IMR-90 (cell line): ENCODE results near the gene RAD51AP1. TPM values are rescaled to one million over a fixed set of nuclear protein-coding genes. Genes with fewer than 3 reads are reported as not detected.

Source experiments
- ATAC-seq: fragments of 200-7000 bp; cut with Tn5 transposase; 2 replicates; pipeline ENCODE4 v1.9.1; 2020; ENCODE audit warnings: low read depth, mild to moderate bottlenecking, moderate library complexity
- BruUV-seq: library from RNA; stranded (reverse); fragments of 400-500 nt; replicated peaks from 2 replicates; lab custom pipeline; 2021; lab: Mats Ljungman, UMichigan
- CTCF ChIA-PET: fragments of 300-600 bp; formaldehyde crosslinking; extraction: SDS; loops from one replicate; lab custom pipeline; 2021; ENCODE audit warnings: antibody characterized with exemption; lab: Yijun Ruan, JAX
- POLR2A ChIA-PET: fragments of 300-600 bp; sonication (Branson Sonifier 250); formaldehyde crosslinking; loops from one replicate; lab custom pipeline; 2022; ENCODE audit warnings: antibody characterized with exemption; ENCODE audit not compliant: unreplicated experiment; lab: Charles Lee
- DNase-seq: peaks from one replicate; pipeline ENCODE4 v3.0.0; 2013
- H2AFZ ChIP-seq: replicated peaks from 2 replicates; pipeline ENCODE3; 2013; ENCODE audit warnings: low read length, mild to moderate bottlenecking; ENCODE audit not compliant: poor library complexity
- H2AK5ac ChIP-seq: 2 replicates; pipeline ENCODE4 v1.6.1; 2013; ENCODE audit warnings: low read depth, low read length, inconsistent platforms
- H2AK9ac ChIP-seq: replicated peaks from 2 replicates; pipeline ENCODE3; 2013; ENCODE audit warnings: mild to moderate bottlenecking, low read depth, low read length, moderate library complexity; ENCODE audit not compliant: poor library complexity
- H2BK120ac ChIP-seq: 2 replicates; pipeline ENCODE4 v1.6.1; 2013; ENCODE audit warnings: low read depth, low read length, inconsistent platforms
- H2BK15ac ChIP-seq: 3 replicates; pipeline ENCODE4 v1.6.1; 2013; ENCODE audit warnings: low read depth, low read length, inconsistent platforms
- H2BK20ac ChIP-seq: 2 replicates; pipeline ENCODE4 v1.6.1; 2013; ENCODE audit warnings: low read depth, mild to moderate bottlenecking, inconsistent platforms, low read length, moderate library complexity
- H2BK5ac ChIP-seq: 2 replicates; pipeline ENCODE4 v1.6.1; 2013; ENCODE audit warnings: mild to moderate bottlenecking, low read depth, low read length, inconsistent platforms; ENCODE audit not compliant: poor library complexity, severe bottlenecking
- H3K14ac ChIP-seq: replicated peaks from 2 replicates; pipeline ENCODE4 v1.6.1; 2013; ENCODE audit warnings: low read depth, low read length, inconsistent platforms
- H3K18ac ChIP-seq: 2 replicates; pipeline ENCODE4 v1.6.1; 2013; ENCODE audit warnings: low read depth, low read length, control low read depth
- H3K23ac ChIP-seq: 2 replicates; pipeline ENCODE4 v1.6.1; 2013; ENCODE audit warnings: low read depth, low read length, inconsistent platforms
- H3K27ac ChIP-seq: 2 replicates; pipeline ENCODE4 v1.5.1; 2013; ENCODE audit warnings: mild to moderate bottlenecking, control low read depth, low read length; ENCODE audit not compliant: insufficient read depth
- H3K27me3 ChIP-seq: 2 replicates; pipeline ENCODE4 v1.6.1; 2013; ENCODE audit warnings: low read length; ENCODE audit not compliant: control insufficient read depth, insufficient read depth
- H3K36me3 ChIP-seq: 2 replicates; pipeline ENCODE4 v1.6.1; 2013; ENCODE audit warnings: low read length, mixed read lengths; ENCODE audit not compliant: control insufficient read depth, insufficient read depth
- H3K4ac ChIP-seq: 2 replicates; pipeline ENCODE4 v1.6.1; 2013; ENCODE audit warnings: low read depth, low read length, inconsistent platforms
- H3K4me1 ChIP-seq: 2 replicates; pipeline ENCODE4 v1.6.1; 2013; ENCODE audit warnings: low read length, mixed read lengths; ENCODE audit not compliant: control insufficient read depth, insufficient read depth
- H3K4me2 ChIP-seq: 2 replicates; pipeline ENCODE4 v1.6.1; 2013; ENCODE audit warnings: low read depth, mild to moderate bottlenecking, control low read depth, low read length, moderate library complexity
- H3K4me3 ChIP-seq: 2 replicates; pipeline ENCODE4 v1.5.1; 2013; ENCODE audit warnings: low read depth, mild to moderate bottlenecking, control low read depth, low read length, moderate library complexity; ENCODE audit not compliant: insufficient read depth
- H3K56ac ChIP-seq: 2 replicates; pipeline ENCODE4 v1.6.1; 2013; ENCODE audit warnings: low read length, inconsistent platforms; ENCODE audit not compliant: insufficient read depth; ENCODE audit errors: extremely low read depth
- H3K79me1 ChIP-seq, 2 experiments: 2 replicates each; pipeline ENCODE4 v1.6.1; 2013; ENCODE audit warnings: low read length in 2 of 2, inconsistent platforms in 1 of 2, low read depth in 1 of 2
- H3K9ac ChIP-seq: 2 replicates; pipeline ENCODE4 v1.6.1; 2013; ENCODE audit warnings: low read depth, low read length, control low read depth
- H3K9me1 ChIP-seq: 2 replicates; pipeline ENCODE4 v1.6.1; 2013; ENCODE audit warnings: low read length, inconsistent platforms; ENCODE audit not compliant: insufficient read depth
- H3K9me3 ChIP-seq: 2 replicates; pipeline ENCODE4 v1.6.1; 2013; ENCODE audit warnings: low read length; ENCODE audit not compliant: control insufficient read depth, insufficient read depth
- H4K20me1 ChIP-seq: 2 replicates; pipeline ENCODE4 v1.6.1; 2013; ENCODE audit warnings: low read length, inconsistent platforms; ENCODE audit not compliant: insufficient read depth
- H4K5ac ChIP-seq: 2 replicates; pipeline ENCODE4 v1.6.1; 2013; ENCODE audit warnings: mild to moderate bottlenecking, low read depth, low read length, control low read depth
- H4K8ac ChIP-seq, 2 experiments: 2 replicates each; pipeline ENCODE4 v1.6.1; 2013; ENCODE audit warnings: low read depth in 2 of 2, low read length in 2 of 2, control low read depth in 1 of 2, inconsistent platforms in 1 of 2
- H4K91ac ChIP-seq: 2 replicates; pipeline ENCODE4 v1.6.1; 2013; ENCODE audit warnings: low read depth, low read length, inconsistent platforms; ENCODE audit not compliant: insufficient read depth
- BHLHE40 ChIP-seq: fragments of 150-350 bp; IDR thresholded peaks from 2 replicates; pipeline ENCODE4 v1.6.1; 2016; ENCODE audit warnings: mild to moderate bottlenecking, low read depth, low read length
- CEBPB ChIP-seq: IDR thresholded peaks from 2 replicates; pipeline ENCODE4 v1.6.1; 2012; ENCODE audit warnings: low read depth, low read length, improper control_type of control experiment
- CHD1 ChIP-seq: IDR thresholded peaks from 2 replicates; pipeline ENCODE4 v1.6.1; 2012; ENCODE audit warnings: low read depth, low read length, improper control_type of control experiment
- FOS ChIP-seq: fragments of 150-350 bp; IDR thresholded peaks from 2 replicates; pipeline ENCODE4 v1.6.1; 2016; ENCODE audit warnings: low read depth, low read length
- MAFK ChIP-seq: IDR thresholded peaks from 2 replicates; pipeline ENCODE4 v1.6.1; 2012; ENCODE audit warnings: low read depth, low read length, improper control_type of control experiment
- MAZ ChIP-seq: IDR thresholded peaks from 2 replicates; pipeline ENCODE4 v1.6.1; 2012; ENCODE audit warnings: low read depth, mild to moderate bottlenecking, low read length, improper control_type of control experiment, moderate library complexity, borderline replicate concordance
- MXI1 ChIP-seq: IDR thresholded peaks from 2 replicates; pipeline ENCODE4 v1.6.1; 2012; ENCODE audit warnings: low read depth, mild to moderate bottlenecking, low read length, moderate library complexity, borderline replicate concordance
- NFE2L2 ChIP-seq: fragments of 150-350 bp; IDR thresholded peaks from 2 replicates; pipeline ENCODE4 v1.6.1; 2016; ENCODE audit warnings: low read depth, mild to moderate bottlenecking, low read length
- POLR2A ChIP-seq: IDR thresholded peaks from 2 replicates; pipeline ENCODE4 v1.6.1; 2012; ENCODE audit warnings: mild to moderate bottlenecking, low read depth, low read length
- RAD21 ChIP-seq: IDR thresholded peaks from 2 replicates; pipeline ENCODE4 v1.6.1; 2012; ENCODE audit warnings: low read length, improper control_type of control experiment
- RCOR1 ChIP-seq: IDR thresholded peaks from 2 replicates; pipeline ENCODE4 v1.6.1; 2012; ENCODE audit warnings: mild to moderate bottlenecking, low read length, improper control_type of control experiment; ENCODE audit not compliant: insufficient replicate concordance
- RFX5 ChIP-seq: IDR thresholded peaks from 2 replicates; pipeline ENCODE4 v1.8.0; 2012; ENCODE audit warnings: low read depth, mild to moderate bottlenecking, low read length, moderate library complexity
- SMC3 ChIP-seq: fragments of 150-350 bp; IDR thresholded peaks from 2 replicates; pipeline ENCODE4 v1.6.1; 2016; ENCODE audit warnings: low read depth, mild to moderate bottlenecking, antibody characterized with exemption, low read length, moderate library complexity
- WGBS, 2 experiments: methylation state at CpG; one replicate each; pipeline versions ENCODE4 v1.1.5 to v1.1.7; 2013; ENCODE audit warnings: missing lambda C conversion rate in 2 of 2; ENCODE audit not compliant: insufficient read length in 1 of 2; ENCODE audit errors: extremely low coverage in 2 of 2; 5-methylcytosine and 5-hydroxymethylcytosine counted together
- dilution Hi-C: fragments of 300-500 bp; cut with HindIII; formaldehyde crosslinking; loops from one replicate; pipeline ENCODE4 v1.14.3; 2018; ENCODE audit warnings: low sequenced_read_pairs; ENCODE audit not compliant: unreplicated experiment
- in situ Hi-C: fragments of 300-500 bp; cut with MboI; formaldehyde crosslinking; loops from 3 replicates; pipeline ENCODE4 v1.14.3; 2019; ENCODE audit warnings: low sequenced_read_pairs, inconsistent platforms, mixed read lengths
- intact Hi-C: fragments of 100-400 bp; cut with micrococcal nuclease; formaldehyde crosslinking; loops from 2 replicates; pipeline ENCODE4 v1.10.0; 2022
- polyA plus RNA-seq, 3 experiments: library from polyadenylated mRNA; depleted of rRNA; stranded (reverse); fragments of >200 nt; gene quantifications; 2 replicates each; pipeline ENCODE4 v1.2.3, GENCODE V29; 2012; ENCODE audit warnings: low replicate concordance in 1 of 3
- total RNA-seq: library from RNA; depleted of rRNA; stranded (reverse); fragments of >200 nt; gene quantifications from 2 replicates; pipeline ENCODE4 v1.2.3, GENCODE V29; 2012
- TF ChIP-seq, protein P1 (sequence below): fragments of 150-350 bp; IDR thresholded peaks from 2 replicates; pipeline ENCODE4 v1.6.1; 2016; ENCODE audit warnings: low read depth, mild to moderate bottlenecking, low read length, moderate library complexity, borderline replicate concordance
- TF ChIP-seq, protein P2 (sequence below): fragments of 150-350 bp; IDR thresholded peaks from 2 replicates; pipeline ENCODE4 v1.6.1; 2017; ENCODE audit warnings: mild to moderate bottlenecking, antibody characterized with exemption, low read length, low read depth
- TF ChIP-seq, protein P3 (sequence below): conservative IDR thresholded peaks from 2 replicates; pipeline ENCODE4 v1.5.1; 2012; ENCODE audit warnings: mild to moderate bottlenecking, low read depth, low read length, improper control_type of control experiment

Gene RAD51AP1
- total and polyA plus RNA-seq, 2 of the 4 experiments (the other 2 are of a cell fraction), result 6.5 to 10.2 TPM

DNA sequence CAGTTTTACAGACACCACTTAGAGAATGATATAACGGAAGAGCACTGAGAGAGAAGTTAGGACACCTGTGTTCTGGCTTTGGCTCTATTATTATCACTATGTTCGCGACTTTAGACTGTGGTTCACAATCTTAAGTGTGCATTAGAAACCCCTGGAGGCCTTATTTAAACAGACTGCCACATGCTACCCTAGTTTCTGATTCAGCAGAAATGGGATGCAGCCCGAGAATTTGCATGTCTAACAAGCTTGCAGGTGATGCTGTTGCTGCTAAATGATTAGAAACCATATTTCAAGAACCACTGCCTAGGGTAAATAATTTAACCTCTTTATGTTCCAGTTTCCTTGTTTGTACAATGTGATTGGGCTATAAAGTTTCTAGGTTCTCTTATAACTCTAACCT is 3.6 kb upstream of the RAD51AP1 start:
- Histone ChIP-seq H2BK5ac (no peak overlapping the region), H3K9me3 (no peaks in the 10 kb centered on the region), H3K14ac (no peak overlapping the region), H3K56ac (no peak overlapping the region), H3K4me2 (no peak overlapping the region), H3K36me3 (peaks cover 2% of the 10 kb centered on the region), H3K4me1 (no peaks in the 10 kb centered on the region), H2AFZ (no peak overlapping the region), H3K4me3 (no peak overlapping the region), H3K18ac (no peak overlapping the region), H2AK5ac (no peak overlapping the region), H4K91ac (no peak overlapping the region), H4K20me1 (no peaks in the 10 kb centered on the region), H2BK15ac (no peak overlapping the region), H3K9me1 (no peaks in the 10 kb centered on the region), H3K23ac (no peak overlapping the region), H2AK9ac (no peak overlapping the region), H3K27ac (no peak overlapping the region), H3K79me1 (peaks cover 18 to 26% of the 10 kb centered on the region in 2 experiments), H2BK120ac (no peak overlapping the region), H4K5ac (no peak overlapping the region), H3K9ac (no peak overlapping the region), H3K4ac (no peak overlapping the region), H2BK20ac (no peak overlapping the region), H4K8ac (no peak overlapping the region), H3K27me3 (no peaks in the 10 kb centered on the region)
- no CpG with 5 or more reads among the region's 4 CpGs for WGBS, 2 experiments
- POLR2A ChIA-PET, result no interaction called here
- TF ChIP-seq CEBPB (no peak), BHLHE40 (no peak), SMC3 (no peak), NFE2L2 (no peak), RCOR1 (no peak), MAFK (no peak), RFX5 (no peak), FOS (no peak), MXI1 (no peak), CHD1 (no peak), POLR2A (no peak), RAD21 (no peak), MAZ (no peak)
- TF ChIP-seq, protein P1, sequence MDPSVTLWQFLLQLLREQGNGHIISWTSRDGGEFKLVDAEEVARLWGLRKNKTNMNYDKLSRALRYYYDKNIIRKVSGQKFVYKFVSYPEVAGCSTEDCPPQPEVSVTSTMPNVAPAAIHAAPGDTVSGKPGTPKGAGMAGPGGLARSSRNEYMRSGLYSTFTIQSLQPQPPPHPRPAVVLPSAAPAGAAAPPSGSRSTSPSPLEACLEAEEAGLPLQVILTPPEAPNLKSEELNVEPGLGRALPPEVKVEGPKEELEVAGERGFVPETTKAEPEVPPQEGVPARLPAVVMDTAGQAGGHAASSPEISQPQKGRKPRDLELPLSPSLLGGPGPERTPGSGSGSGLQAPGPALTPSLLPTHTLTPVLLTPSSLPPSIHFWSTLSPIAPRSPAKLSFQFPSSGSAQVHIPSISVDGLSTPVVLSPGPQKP, result no peak
- TF ChIP-seq, protein P2, sequence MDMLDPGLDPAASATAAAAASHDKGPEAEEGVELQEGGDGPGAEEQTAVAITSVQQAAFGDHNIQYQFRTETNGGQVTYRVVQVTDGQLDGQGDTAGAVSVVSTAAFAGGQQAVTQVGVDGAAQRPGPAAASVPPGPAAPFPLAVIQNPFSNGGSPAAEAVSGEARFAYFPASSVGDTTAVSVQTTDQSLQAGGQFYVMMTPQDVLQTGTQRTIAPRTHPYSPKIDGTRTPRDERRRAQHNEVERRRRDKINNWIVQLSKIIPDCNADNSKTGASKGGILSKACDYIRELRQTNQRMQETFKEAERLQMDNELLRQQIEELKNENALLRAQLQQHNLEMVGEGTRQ, result no peak
- TF ChIP-seq, protein P3, sequence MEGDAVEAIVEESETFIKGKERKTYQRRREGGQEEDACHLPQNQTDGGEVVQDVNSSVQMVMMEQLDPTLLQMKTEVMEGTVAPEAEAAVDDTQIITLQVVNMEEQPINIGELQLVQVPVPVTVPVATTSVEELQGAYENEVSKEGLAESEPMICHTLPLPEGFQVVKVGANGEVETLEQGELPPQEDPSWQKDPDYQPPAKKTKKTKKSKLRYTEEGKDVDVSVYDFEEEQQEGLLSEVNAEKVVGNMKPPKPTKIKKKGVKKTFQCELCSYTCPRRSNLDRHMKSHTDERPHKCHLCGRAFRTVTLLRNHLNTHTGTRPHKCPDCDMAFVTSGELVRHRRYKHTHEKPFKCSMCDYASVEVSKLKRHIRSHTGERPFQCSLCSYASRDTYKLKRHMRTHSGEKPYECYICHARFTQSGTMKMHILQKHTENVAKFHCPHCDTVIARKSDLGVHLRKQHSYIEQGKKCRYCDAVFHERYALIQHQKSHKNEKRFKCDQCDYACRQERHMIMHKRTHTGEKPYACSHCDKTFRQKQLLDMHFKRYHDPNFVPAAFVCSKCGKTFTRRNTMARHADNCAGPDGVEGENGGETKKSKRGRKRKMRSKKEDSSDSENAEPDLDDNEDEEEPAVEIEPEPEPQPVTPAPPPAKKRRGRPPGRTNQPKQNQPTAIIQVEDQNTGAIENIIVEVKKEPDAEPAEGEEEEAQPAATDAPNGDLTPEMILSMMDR, result no peak
- intact Hi-C loops (loop anchor here (5.0 kb wide), 3 partner anchors 112 to 222 kb away; partner anchors contain the start of genes AKAP3, NDUFA9 and TIGAR), in situ Hi-C loops (no loop called here), dilution Hi-C loops (no loop called here)
- BruUV-seq, result no TSS peak
- ATAC-seq (no peak), DNase-seq (no peak)
- CTCF ChIA-PET, result no interaction called here
